Stimulated activated CD8-positive, alpha-beta memory T cell treated with anti-CD3 and anti-CD28 coated beads, Interleukin-12 subunit alpha, Interleukin-12 subunit beta, amount 100 ng/mL, for 24 hours (primary cell): Measurements from ENCODE around the gene ZMAT3.
A peak's percentile ranks its signal among the peaks of the same experiment; 100 is the strongest.
"Not testable (repeated sequence)": the region's sequence is repeated elsewhere in the genome, so short reads cannot be mapped to it uniquely, and the experiment has no call there.

Experiments
- DNase-seq: peaks from one replicate; pipeline ENCODE4 v3.0.0-alpha.2; 2020; ENCODE audit errors: extremely low read depth

Gene ZMAT3

GRCh38 chr3:179068779-179069530, 2.7 kb downstream of the ZMAT3 start:
- no peak for DNase-seq

GRCh38 chr3:179067839-179068238, 3.8 kb downstream of the ZMAT3 start:
- no peak for DNase-seq

- no peak for DNase-seq
These were observed 4.3 kb downstream of the ZMAT3 start for GRCh38 chr3:179067291-179067690.

GRCh38 chr3:179063945-179064560, 7.6 kb downstream of the ZMAT3 start:
- DNase-seq: no peak

- no peak for DNase-seq
These were observed 15.3 kb downstream of the ZMAT3 start for GRCh38 chr3:179056326-179056725.

GRCh38 chr3:179054565-179054964, 17.0 kb downstream of the ZMAT3 start:
- not testable (repeated sequence) for DNase-seq

- DNase-seq: no peak
These were observed 24.9 kb downstream of the ZMAT3 start for GRCh38 chr3:179046497-179047353.

GRCh38 chr3:179045719-179046402, 25.7 kb downstream of the ZMAT3 start:
- DNase-seq: no peak

- not testable (repeated sequence) for DNase-seq
These were observed 32.7 kb downstream of the ZMAT3 start for GRCh38 chr3:179038899-179039251.

- DNase-seq: no peak
These were observed 33.3 kb downstream of the ZMAT3 start for GRCh38 chr3:179038216-179038898.

GRCh38 chr3:179037351-179037750, 34.3 kb downstream of the ZMAT3 start:
- DNase-seq: peak; percentile 5

- DNase-seq: no peak
These were observed 34.8 kb downstream of the ZMAT3 start for GRCh38 chr3:179036626-179037300.

GRCh38 chr3:179036226-179036625, 35.4 kb downstream of the ZMAT3 start:
- no peak for DNase-seq

- DNase-seq: no peak
These were observed 36.4 kb downstream of the ZMAT3 start for GRCh38 chr3:179035232-179035631.

- not testable (repeated sequence) for DNase-seq
These were observed 38.3 kb downstream of the ZMAT3 start for GRCh38 chr3:179033304-179033657.

- DNase-seq: not testable (repeated sequence)
These were observed 38.9 kb downstream of the ZMAT3 start for GRCh38 chr3:179032454-179033303.

GRCh38 chr3:179029096-179029495, 42.5 kb downstream of the ZMAT3 start:
- DNase-seq: no peak

- no peak for DNase-seq
These were observed 43.2 kb downstream of the ZMAT3 start for GRCh38 chr3:179028408-179028807.

- DNase-seq: no peak
These were observed 44.2 kb downstream of the ZMAT3 start for GRCh38 chr3:179027326-179027900.

- DNase-seq: no peak
These were observed 45.0 kb downstream of the ZMAT3 start for GRCh38 chr3:179026636-179027035.
